Mammary epithelial cell (primary cell): ENCODE data around the gene KCNN3.

Experiments used
- CTCF ChIP-seq, 2 donors: IDR thresholded peaks in 1 of 2; conservative IDR thresholded peaks in 1 of 2; 2 replicates each; pipeline ENCODE4 v1.5.1; 2011 to 2012; ENCODE audit warnings: inconsistent platforms in 2 of 2, low read length in 2 of 2, mild to moderate bottlenecking in 2 of 2, control low read depth in 1 of 2, low read depth in 1 of 2; ENCODE audit not compliant: insufficient read depth in 1 of 2; ENCODE audit errors: extremely low read depth in 1 of 2
- EZH2 ChIP-seq: IDR thresholded peaks from 2 replicates; pipeline ENCODE4 v1.6.1; 2012; ENCODE audit warnings: low read length, inconsistent platforms, borderline replicate concordance

GRCh38 chr1:154844297-154844681, 25.8 kb downstream of the KCNN3 start:
- TF ChIP-seq CTCF (conservative IDR thresholded peaks at IDR 0.05 in 1 of 2, IDR thresholded peaks at IDR 0.05 in 1 of 2; ENCODE audit: extremely low read depth in 1 of 2, insufficient read depth in 1 of 2, low read depth in 1 of 2, low read length in 2 of 2) (no peak), EZH2 (no peak)
